PFSK-1 (cell line): Measurements from ENCODE around the gene CORO1C.

Experiments used
- FOXP2 ChIP-seq: optimal IDR thresholded peaks from 2 replicates; pipeline ENCODE3; 2011; ENCODE audit warnings: borderline replicate concordance, control low read depth, inconsistent platforms; ENCODE audit not compliant: insufficient read depth; ENCODE audit errors: extremely low read length, extremely low read depth
- POLR2AphosphoS5 ChIP-seq: IDR thresholded peaks from 2 replicates; pipeline ENCODE4 v1.6.1; 2012; ENCODE audit warnings: low read depth, mild to moderate bottlenecking, control low read depth, low read length, moderate library complexity
- SIN3A ChIP-seq: IDR thresholded peaks from 2 replicates; pipeline ENCODE4 v1.6.1; 2012; ENCODE audit warnings: mild to moderate bottlenecking, low read length, moderate library complexity, borderline replicate concordance; ENCODE audit not compliant: insufficient read depth
- TF ChIP-seq, protein P1 (sequence below), 2 experiments: IDR thresholded peaks; 2 replicates each; pipeline versions ENCODE4 v1.6.1 to v1.8.0; 2011 to 2012; ENCODE audit warnings: low read depth in 2 of 2, low read length in 2 of 2, control low read depth in 1 of 2, inconsistent platforms in 1 of 2, mild to moderate bottlenecking in 1 of 2, moderate library complexity in 1 of 2; ENCODE audit not compliant: insufficient read depth in 1 of 2

DNA sequence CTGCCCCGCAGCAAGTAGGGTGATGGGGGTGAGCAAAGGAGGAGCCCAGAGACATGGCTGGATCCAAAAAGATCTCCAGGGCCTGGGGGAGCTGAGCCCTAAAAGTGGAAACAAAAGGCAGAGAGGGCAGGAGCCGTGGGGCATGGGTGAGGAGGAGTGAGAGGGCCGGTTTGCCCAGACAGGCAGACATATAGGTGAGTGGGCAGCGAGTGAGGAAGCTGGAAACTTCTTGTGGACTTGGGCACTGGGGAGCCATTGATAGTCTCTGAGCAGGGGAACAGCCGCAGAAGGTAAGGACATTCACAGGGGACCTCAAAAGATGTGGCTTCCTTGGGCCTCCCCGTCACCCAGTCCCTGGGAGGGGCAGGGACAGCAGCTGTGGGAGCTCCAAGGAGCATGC lies 116.7 kb downstream of the CORO1C start:
- TF ChIP-seq SIN3A (no peak), POLR2AphosphoS5 (no peak), FOXP2 (no peak)
- TF ChIP-seq, protein P1, sequence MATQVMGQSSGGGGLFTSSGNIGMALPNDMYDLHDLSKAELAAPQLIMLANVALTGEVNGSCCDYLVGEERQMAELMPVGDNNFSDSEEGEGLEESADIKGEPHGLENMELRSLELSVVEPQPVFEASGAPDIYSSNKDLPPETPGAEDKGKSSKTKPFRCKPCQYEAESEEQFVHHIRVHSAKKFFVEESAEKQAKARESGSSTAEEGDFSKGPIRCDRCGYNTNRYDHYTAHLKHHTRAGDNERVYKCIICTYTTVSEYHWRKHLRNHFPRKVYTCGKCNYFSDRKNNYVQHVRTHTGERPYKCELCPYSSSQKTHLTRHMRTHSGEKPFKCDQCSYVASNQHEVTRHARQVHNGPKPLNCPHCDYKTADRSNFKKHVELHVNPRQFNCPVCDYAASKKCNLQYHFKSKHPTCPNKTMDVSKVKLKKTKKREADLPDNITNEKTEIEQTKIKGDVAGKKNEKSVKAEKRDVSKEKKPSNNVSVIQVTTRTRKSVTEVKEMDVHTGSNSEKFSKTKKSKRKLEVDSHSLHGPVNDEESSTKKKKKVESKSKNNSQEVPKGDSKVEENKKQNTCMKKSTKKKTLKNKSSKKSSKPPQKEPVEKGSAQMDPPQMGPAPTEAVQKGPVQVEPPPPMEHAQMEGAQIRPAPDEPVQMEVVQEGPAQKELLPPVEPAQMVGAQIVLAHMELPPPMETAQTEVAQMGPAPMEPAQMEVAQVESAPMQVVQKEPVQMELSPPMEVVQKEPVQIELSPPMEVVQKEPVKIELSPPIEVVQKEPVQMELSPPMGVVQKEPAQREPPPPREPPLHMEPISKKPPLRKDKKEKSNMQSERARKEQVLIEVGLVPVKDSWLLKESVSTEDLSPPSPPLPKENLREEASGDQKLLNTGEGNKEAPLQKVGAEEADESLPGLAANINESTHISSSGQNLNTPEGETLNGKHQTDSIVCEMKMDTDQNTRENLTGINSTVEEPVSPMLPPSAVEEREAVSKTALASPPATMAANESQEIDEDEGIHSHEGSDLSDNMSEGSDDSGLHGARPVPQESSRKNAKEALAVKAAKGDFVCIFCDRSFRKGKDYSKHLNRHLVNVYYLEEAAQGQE (IDR thresholded peaks at IDR 0.05; ENCODE audit: insufficient read depth in 1 of 2, low read depth in 2 of 2, low read length in 2 of 2), result no peak
